SK-N-SH (cell line): ENCODE measurements around the gene CAVIN4. TPM values are rescaled to one million over a fixed set of nuclear protein-coding genes. Genes with fewer than 3 reads are reported as not detected.

ENCODE experiments used
- CTCF ChIA-PET: fragments of 300-600, 350-600 bp; formaldehyde crosslinking; extraction: SDS; loops from one replicate; lab custom pipeline; 2021; lab: Yijun Ruan, JAX
- POLR2A ChIA-PET: fragments of 350-600 bp; sonication (Branson Sonifier 250); formaldehyde crosslinking; extraction: SDS; loops from one replicate; lab custom pipeline; 2020; ENCODE audit warnings: antibody characterized with exemption, inconsistent platforms; lab: Yijun Ruan, JAX
- DNase-seq: peaks from one replicate; pipeline ENCODE4 v3.0.0; 2012
- H2AFZ ChIP-seq: fragments of 200-600 bp; sonication (generic); 2 replicates; pipeline ENCODE4 v1.8.1; 2016; ENCODE audit warnings: antibody characterized with exemption, mild to moderate bottlenecking, low read depth
- H3F3A ChIP-seq: fragments of 200-600 bp; sonication (generic); replicated peaks from 2 replicates; pipeline ENCODE3; 2016; ENCODE audit warnings: antibody characterized with exemption, mild to moderate bottlenecking; ENCODE audit not compliant: insufficient read depth
- H3K27ac ChIP-seq, 2 experiments: fragments of 200-500 bp in 1 of 2; fragments of 200-600 bp in 1 of 2; sonication (Bioruptor generic) in 1 of 2; sonication (generic), shearing (Covaris generic) in 1 of 2; 2 replicates each; pipeline versions ENCODE4 v1.5.1 to v1.6.1; 2014 to 2016; ENCODE audit warnings: low read depth in 2 of 2, inconsistent platforms in 1 of 2, low read length in 1 of 2, mild to moderate bottlenecking in 1 of 2, mixed read lengths in 1 of 2
- H3K27me3 ChIP-seq: fragments of 200-600 bp; sonication (generic), shearing (Covaris generic); 2 replicates; pipeline ENCODE4 v1.6.1; 2016; ENCODE audit warnings: mixed run types; ENCODE audit not compliant: insufficient read depth
- H3K36me3 ChIP-seq, 2 experiments: fragments of 200-500 bp in 1 of 2; fragments of 200-600 bp in 1 of 2; sonication (Bioruptor generic) in 1 of 2; sonication (generic) in 1 of 2; replicated peaks in 1 of 2; 2 replicates each; pipeline versions ENCODE3 to v1.5.1; 2014 to 2016; ENCODE audit warnings: low read length in 1 of 2, mild to moderate bottlenecking in 1 of 2; ENCODE audit not compliant: insufficient read depth in 2 of 2, control insufficient read depth in 1 of 2
- H3K4me1 ChIP-seq, 2 experiments: fragments of 200-500 bp in 1 of 2; fragments of 200-600 bp in 1 of 2; sonication (Bioruptor generic) in 1 of 2; sonication (generic), shearing (Covaris generic) in 1 of 2; 2 replicates each; pipeline versions ENCODE4 v1.5.1 to v1.6.1; 2014 to 2016; ENCODE audit warnings: low read depth in 1 of 2, low read length in 1 of 2, mixed run types in 1 of 2; ENCODE audit not compliant: insufficient read depth in 2 of 2, control insufficient read depth in 1 of 2
- H3K4me2 ChIP-seq: fragments of 200-600 bp; sonication (generic), shearing (Covaris generic); 2 replicates; pipeline ENCODE4 v1.6.1; 2017; ENCODE audit warnings: mixed run types
- H3K4me3 ChIP-seq, 2 experiments: fragments of 200-500 bp in 1 of 2; fragments of 200-600 bp in 1 of 2; sonication (Bioruptor generic) in 1 of 2; sonication (generic), shearing (Covaris generic) in 1 of 2; 2 replicates each; pipeline versions ENCODE4 v1.5.1 to v1.8.1; 2014 to 2016; ENCODE audit warnings: low read depth in 2 of 2, inconsistent platforms in 1 of 2, low read length in 1 of 2, mild to moderate bottlenecking in 1 of 2, mixed read lengths in 1 of 2, moderate library complexity in 1 of 2
- H3K79me2 ChIP-seq: fragments of 200-600 bp; sonication (generic); 2 replicates; pipeline ENCODE4 v1.8.1; 2017; ENCODE audit warnings: mild to moderate bottlenecking; ENCODE audit not compliant: insufficient read depth
- H3K9ac ChIP-seq: fragments of 200-600 bp; sonication (generic); 2 replicates; pipeline ENCODE4 v1.6.1; 2017; ENCODE audit warnings: mixed run types
- H3K9me2 ChIP-seq: fragments of 200-600 bp; sonication (generic); 2 replicates; pipeline ENCODE4 v1.6.1; 2017; ENCODE audit warnings: mixed run types
- H3K9me3 ChIP-seq: fragments of 200-600 bp; sonication (generic); 2 replicates; pipeline ENCODE4 v1.6.1; 2017; ENCODE audit warnings: mixed run types, mild to moderate bottlenecking, moderate library complexity
- H4K20me1 ChIP-seq: fragments of 200-600 bp; sonication (generic); 2 replicates; pipeline ENCODE4 v1.6.1; 2017; ENCODE audit warnings: mild to moderate bottlenecking, mixed run types; ENCODE audit not compliant: insufficient read depth
- CTCF ChIP-seq: fragments of 200-600 bp; sonication (generic); IDR thresholded peaks from 2 replicates; pipeline ENCODE4 v1.6.1; 2017; ENCODE audit warnings: antibody characterized with exemption, mild to moderate bottlenecking, moderate library complexity
- ELF1 ChIP-seq: IDR thresholded peaks from 2 replicates; pipeline ENCODE4 v1.4.0; 2012
- EP300 ChIP-seq, 2 experiments: IDR thresholded peaks; 2 replicates each; pipeline versions ENCODE4 v1.4.0 to v1.6.1; 2012; ENCODE audit warnings: borderline replicate concordance in 1 of 2, low read depth in 1 of 2, low read length in 1 of 2
- EZH2phosphoT487 ChIP-seq: fragments of 200-600 bp; sonication (generic); IDR thresholded peaks from 2 replicates; pipeline ENCODE4 v1.6.1; 2017; ENCODE audit warnings: low read depth, mixed run types, mild to moderate bottlenecking, antibody characterized with exemption, moderate library complexity, borderline replicate concordance
- FOXJ3 ChIP-seq: sonication (generic); formaldehyde crosslinking; IDR thresholded peaks from 2 replicates; pipeline ENCODE4 v1.5.1; 2020; ENCODE audit warnings: mild to moderate bottlenecking, missing genetic modification reagents
- FOXM1 ChIP-seq: IDR thresholded peaks from 2 replicates; pipeline ENCODE4 v1.4.0; 2012; ENCODE audit warnings: low read depth, mild to moderate bottlenecking
- IRF3 ChIP-seq: fragments of 150-350 bp; IDR thresholded peaks from 2 replicates; pipeline ENCODE4 v1.6.1; 2016; ENCODE audit warnings: mild to moderate bottlenecking, low read depth, low read length
- JUND ChIP-seq: IDR thresholded peaks from 2 replicates; pipeline ENCODE4 v1.4.0; 2012
- MAX ChIP-seq: IDR thresholded peaks from 2 replicates; pipeline ENCODE4 v1.4.0; 2012; ENCODE audit warnings: low read depth
- MEF2A ChIP-seq: IDR thresholded peaks from 2 replicates; pipeline ENCODE4 v1.4.0; 2012; ENCODE audit warnings: low read depth, borderline replicate concordance
- MXI1 ChIP-seq: IDR thresholded peaks from 2 replicates; pipeline ENCODE4 v1.6.1; 2012; ENCODE audit warnings: mild to moderate bottlenecking, low read depth, low read length, improper control_type of control experiment
- NRF1 ChIP-seq: IDR thresholded peaks from 2 replicates; pipeline ENCODE4 v1.6.1; 2012; ENCODE audit warnings: low read depth, mild to moderate bottlenecking, low read length
- POLR2AphosphoS5 ChIP-seq: IDR thresholded peaks from 2 replicates; pipeline ENCODE4 v1.6.1; 2012; ENCODE audit warnings: low read depth, low read length
- RAD21 ChIP-seq: IDR thresholded peaks from 2 replicates; pipeline ENCODE4 v1.6.1; 2012; ENCODE audit warnings: mild to moderate bottlenecking, low read length
- RFX5 ChIP-seq: IDR thresholded peaks from 2 replicates; pipeline ENCODE4 v1.6.1; 2012; ENCODE audit warnings: mild to moderate bottlenecking, improper control_type of control experiment, low read length
- RXRA ChIP-seq: IDR thresholded peaks from 2 replicates; pipeline ENCODE4 v1.4.0; 2012; ENCODE audit warnings: low read depth, mild to moderate bottlenecking, borderline replicate concordance
- SMC3 ChIP-seq: IDR thresholded peaks from 2 replicates; pipeline ENCODE4 v1.6.1; 2012; ENCODE audit warnings: low read depth, low read length, improper control_type of control experiment
- TAF1 ChIP-seq: IDR thresholded peaks from 2 replicates; pipeline ENCODE4 v1.6.1; 2012; ENCODE audit warnings: low read depth, mild to moderate bottlenecking, low read length, moderate library complexity, borderline replicate concordance
- TCF12 ChIP-seq: IDR thresholded peaks from 2 replicates; pipeline ENCODE4 v1.4.0; 2012
- WGBS: methylation state at CpG from one replicate; pipeline ENCODE4 v1.1.6; 2017; ENCODE audit warnings: low lambda C conversion rate; 5-methylcytosine and 5-hydroxymethylcytosine counted together
- polyA plus RNA-seq, 3 experiments: library from polyadenylated mRNA; depleted of rRNA; stranded (reverse); fragments of >200 nt; gene quantifications; 2 replicates each; pipeline ENCODE4 v1.2.3, GENCODE V29; 2012
- TF ChIP-seq, protein P1 (sequence below): IDR thresholded peaks from 2 replicates; pipeline ENCODE4 v1.4.0; 2012; ENCODE audit warnings: low read depth, borderline replicate concordance

CAVIN4 gene
- polyA plus RNA-seq, 1 of the 3 experiments (the other 2 are of a cell fraction), result 0.54 TPM

DNA sequence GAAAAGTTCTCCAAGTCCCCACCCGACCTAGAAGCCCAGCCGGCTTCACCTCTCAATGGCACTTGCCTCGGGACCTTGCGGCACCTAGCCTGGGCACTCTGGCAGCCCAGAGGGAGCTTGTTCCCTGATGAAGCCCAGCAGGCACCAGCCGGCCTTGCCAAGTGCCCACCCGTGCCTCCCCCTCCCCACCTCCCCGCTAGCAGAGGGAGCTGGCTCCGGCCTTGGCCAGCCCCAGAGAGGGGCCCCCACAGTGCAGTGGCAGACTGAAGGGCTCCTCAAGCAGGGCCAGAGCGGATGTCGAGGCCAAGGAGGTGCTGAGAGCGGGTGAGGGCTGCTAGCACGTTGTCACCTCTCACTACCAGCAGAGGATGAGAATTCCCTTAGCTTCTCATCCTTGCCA lies 37.6 kb upstream of the CAVIN4 start:
- no peaks in the 10 kb centered on the region for H3K4me1 ChIP-seq
- H3F3A ChIP-seq, result no peaks in the 10 kb centered on the region
- no peak overlapping the region for H3K4me3 ChIP-seq
- no peak for TF ChIP-seq JUND
- TF ChIP-seq RXRA, result no peak
- TF ChIP-seq MEF2A, result no peak
- no peak for TF ChIP-seq CTCF
- peaks cover 2 to 20% of the 10 kb centered on the region in 2 experiments for H3K36me3 ChIP-seq
- no peaks in the 10 kb centered on the region for H4K20me1 ChIP-seq
- H3K9ac ChIP-seq, result no peak overlapping the region
- no peaks in the 10 kb centered on the region for H3K9me3 ChIP-seq
- no peaks in the 10 kb centered on the region for H3K9me2 ChIP-seq
- H3K79me2 ChIP-seq, result no peaks in the 10 kb centered on the region
- ChIA-PET POLR2A (no interaction called here), CTCF (interaction anchor here (1.2 kb wide), 1 partner anchor 27 kb away, joined by 3 read pairs; no protein-coding TSS in a partner anchor)
- H2AFZ ChIP-seq, result no peak overlapping the region
- 90% methylated on average over 5 of the region's 12 CpGs for WGBS
- H3K27ac ChIP-seq, result no peak overlapping the region
- H3K27me3 ChIP-seq, result no peaks in the 10 kb centered on the region
- H3K4me2 ChIP-seq, result no peak overlapping the region
- DNase-seq, result no peak

GRCh38 chr9:100549048-100549447 lies 28.8 kb upstream of the CAVIN4 start:
- H3F3A ChIP-seq, result no peaks in the 10 kb centered on the region
- no peaks in the 10 kb centered on the region for H4K20me1 ChIP-seq
- no peak overlapping the region for H3K9ac ChIP-seq
- no peak overlapping the region for H3K4me3 ChIP-seq
- H3K27me3 ChIP-seq, result no peaks in the 10 kb centered on the region
- H3K79me2 ChIP-seq, result no peaks in the 10 kb centered on the region
- no peak overlapping the region for H3K4me2 ChIP-seq
- H3K9me2 ChIP-seq, result 0 out of 2 replicates have a peak, but pooled peaks cover 3% of the 10 kb centered on the region
- peaks cover 9 to 12% of the 10 kb centered on the region in 2 experiments for H3K36me3 ChIP-seq
- no peaks in the 10 kb centered on the region for H3K9me3 ChIP-seq
- no peak for DNase-seq
- H3K27ac ChIP-seq, result no peak overlapping the region
- TF ChIP-seq SMC3 (no peak), IRF3 (no peak), MXI1 (no peak), CTCF (no peak), EP300 (IDR thresholded peaks at IDR 0.05; ENCODE audit: borderline replicate concordance in 1 of 2, low read depth in 1 of 2, low read length in 1 of 2) (no peak), FOXJ3 (no peak), EZH2phosphoT487 (no peak), NRF1 (no peak), FOXM1 (no peak), POLR2AphosphoS5 (no peak), RAD21 (no peak), TAF1 (no peak), ELF1 (no peak), MAX (no peak), RXRA (no peak), MEF2A (no peak), TCF12 (no peak), RFX5 (no peak)
- TF ChIP-seq, protein P1, sequence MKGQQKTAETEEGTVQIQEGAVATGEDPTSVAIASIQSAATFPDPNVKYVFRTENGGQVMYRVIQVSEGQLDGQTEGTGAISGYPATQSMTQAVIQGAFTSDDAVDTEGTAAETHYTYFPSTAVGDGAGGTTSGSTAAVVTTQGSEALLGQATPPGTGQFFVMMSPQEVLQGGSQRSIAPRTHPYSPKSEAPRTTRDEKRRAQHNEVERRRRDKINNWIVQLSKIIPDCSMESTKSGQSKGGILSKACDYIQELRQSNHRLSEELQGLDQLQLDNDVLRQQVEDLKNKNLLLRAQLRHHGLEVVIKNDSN, result no peak
- no peak overlapping the region for H2AFZ ChIP-seq
- 88% methylated on average over 5 of the region's 5 CpGs for WGBS
- H3K4me1 ChIP-seq, result no peaks in the 10 kb centered on the region
- ChIA-PET POLR2A (no interaction called here), CTCF (no interaction called here)
